Stimulated activated CD8-positive, alpha-beta memory T cell treated with anti-CD3 and anti-CD28 coated beads, Interleukin-7, amount 100 ng/mL, for 48 hours (primary cell): ENCODE results near the gene TGFB2.

Source experiments
- DNase-seq, 2 donors: peaks; one replicate each; pipeline ENCODE4 v3.0.0-alpha.2; 2020; ENCODE audit warnings: low read depth in 1 of 2; ENCODE audit errors: extremely low read depth in 1 of 2

TGFB2 gene

GRCh38 chr1:218413179-218413578 lies 68.0 kb downstream of the TGFB2 start:
- DNase-seq: no peak

DNA sequence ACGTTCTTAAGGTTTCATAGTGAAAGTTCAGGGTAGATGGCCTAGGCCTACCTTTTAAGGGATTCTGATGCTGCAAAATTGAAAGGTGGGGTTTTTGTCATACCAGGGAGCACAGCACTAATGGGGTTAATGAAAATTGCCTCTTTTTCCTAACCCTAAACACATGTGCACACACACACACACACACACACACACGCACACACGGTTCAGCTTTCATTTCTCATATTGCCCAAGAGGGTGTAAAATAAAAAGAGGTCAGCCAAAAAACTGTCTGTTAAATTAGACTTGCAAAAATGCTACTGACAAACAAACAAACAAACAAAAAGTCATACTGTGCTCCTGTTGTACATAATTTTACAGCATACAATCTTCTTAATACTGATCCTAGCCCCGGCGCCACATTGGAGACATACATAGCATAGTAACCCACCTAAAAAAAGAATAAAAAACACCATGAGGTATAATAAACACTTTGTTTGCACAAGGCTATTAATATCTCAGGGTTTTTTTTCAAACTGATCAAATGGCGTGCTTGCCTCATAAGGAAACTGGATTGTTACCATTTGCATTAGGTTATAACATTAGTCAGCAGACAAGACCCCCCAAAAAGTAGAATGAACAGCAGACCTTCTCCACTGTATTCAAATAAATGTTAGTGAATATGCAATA lies 69.1 kb downstream of the TGFB2 start:
- no peak for DNase-seq

DNA sequence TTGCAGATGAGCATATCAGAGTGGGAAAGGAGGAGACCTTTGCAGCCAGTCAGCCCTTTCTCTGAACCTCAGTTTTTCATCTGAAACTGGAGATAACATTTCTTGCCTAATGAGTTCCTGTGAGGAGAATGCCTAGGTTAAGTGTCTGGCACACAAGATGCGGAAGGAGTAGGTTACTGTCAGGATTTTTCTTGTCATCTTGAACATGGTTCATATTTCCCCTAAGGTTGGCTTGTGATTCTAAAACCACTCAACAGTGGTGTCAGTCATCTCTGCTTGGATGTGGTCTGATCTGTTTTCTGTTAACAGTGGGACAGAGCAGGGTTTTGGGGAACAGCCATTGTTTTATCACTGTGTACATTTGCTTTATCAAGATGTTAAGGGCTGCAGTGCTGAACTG lies 70.6 kb downstream of the TGFB2 start:
- no peak for DNase-seq

- DNase-seq: no peak
Observed at GRCh38 chr1:218421531-218421930, 76.4 kb downstream of the TGFB2 start.

DNA sequence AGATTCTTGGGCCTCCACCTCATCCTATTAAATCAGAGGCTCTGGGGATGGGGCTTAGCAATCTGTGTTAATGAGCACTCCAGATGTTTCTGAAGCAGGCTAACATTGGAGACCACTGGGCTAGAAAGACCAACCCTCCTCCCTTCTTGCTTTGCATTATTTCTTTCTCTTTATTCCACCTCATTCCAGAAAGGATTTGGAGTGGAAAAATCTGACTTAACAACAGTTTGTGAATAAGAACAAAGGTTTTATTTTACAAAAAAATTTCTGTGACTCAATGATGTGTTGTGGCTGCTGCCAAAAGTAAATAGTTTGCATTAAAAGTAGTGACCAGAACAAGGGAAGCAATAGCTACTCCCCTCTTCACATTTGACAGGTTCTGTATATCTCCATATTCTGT lies 79.4 kb downstream of the TGFB2 start:
- no peak for DNase-seq

GRCh38 chr1:218425647-218426342 lies 80.7 kb downstream of the TGFB2 start:
- DNase-seq: no peak

DNA sequence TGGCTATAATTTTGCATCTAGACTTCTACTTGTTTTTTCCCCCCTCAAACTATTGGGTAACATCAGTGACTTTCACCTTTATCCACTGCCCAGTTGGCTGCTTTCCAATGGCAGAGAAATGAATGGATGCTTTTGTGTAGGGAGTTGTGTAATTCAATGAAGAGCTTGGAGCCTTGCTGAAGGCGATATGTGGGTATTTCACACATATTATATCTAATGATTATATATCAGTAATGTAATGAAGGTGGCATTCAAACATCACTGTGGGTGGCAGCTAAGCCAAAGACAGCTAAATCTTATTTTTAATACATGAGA lies 81.2 kb downstream of the TGFB2 start:
- DNase-seq: no peak

- DNase-seq: no peak
Observed at GRCh38 chr1:218429301-218429700, 84.2 kb downstream of the TGFB2 start.

- no peak for DNase-seq
Observed at GRCh38 chr1:218430346-218430745, 85.2 kb downstream of the TGFB2 start.

GRCh38 chr1:218430822-218431221 lies 85.7 kb downstream of the TGFB2 start:
- DNase-seq: no peak

DNA sequence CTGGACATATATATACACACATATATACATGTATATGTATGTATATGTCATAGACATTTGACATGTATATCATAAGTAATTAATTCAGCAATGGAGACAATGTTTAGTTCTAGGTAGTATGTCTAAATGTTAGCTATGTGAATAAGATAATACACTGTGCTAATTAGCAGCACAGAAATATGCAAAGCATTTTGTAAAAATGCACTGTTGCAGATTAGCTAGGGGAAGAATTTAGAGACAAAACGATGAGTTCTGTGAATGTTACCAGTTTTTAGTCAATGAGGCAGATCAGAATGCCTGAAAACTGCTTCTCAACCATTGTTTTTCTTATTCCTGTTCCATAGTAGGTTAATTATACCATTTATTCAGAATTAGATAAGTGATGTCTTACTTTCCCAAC lies 86.3 kb downstream of the TGFB2 start:
- DNase-seq: no peak

DNA sequence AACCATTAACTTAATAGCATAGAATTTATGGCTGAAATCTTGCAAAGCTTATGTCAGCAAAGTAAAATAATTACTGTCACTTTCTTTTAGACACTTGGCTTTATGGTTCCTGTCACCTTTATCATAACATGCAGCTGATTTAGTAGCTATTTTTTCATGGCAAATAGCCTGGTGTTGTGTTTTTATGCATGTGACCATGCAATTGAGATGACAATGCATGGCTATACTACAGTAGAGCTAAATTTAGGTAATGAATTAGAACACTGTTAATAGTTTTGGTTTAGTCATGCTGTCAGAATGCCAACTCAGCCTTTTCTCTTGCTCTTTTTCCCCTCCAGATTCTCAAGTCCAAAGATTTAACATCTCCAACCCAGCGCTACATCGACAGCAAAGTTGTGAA lies 88.6 kb downstream of the TGFB2 start:
- no peak for DNase-seq

- DNase-seq: no peak
Observed at GRCh38 chr1:218435528-218435927, 90.4 kb downstream of the TGFB2 start.

- DNase-seq: no peak
Observed at GRCh38 chr1:218436346-218436745, 91.2 kb downstream of the TGFB2 start.

GRCh38 chr1:218436997-218437396 lies 91.9 kb downstream of the TGFB2 start:
- no peak for DNase-seq

- no peak for DNase-seq
Observed at GRCh38 chr1:218439541-218440295, 94.6 kb downstream of the TGFB2 start.

GRCh38 chr1:218443255-218443654 lies 98.1 kb downstream of the TGFB2 start:
- DNase-seq: no peak

- DNase-seq: no peak
Observed at GRCh38 chr1:218444173-218444572, 99.0 kb downstream of the TGFB2 start.

- DNase-seq: no peak
Observed at GRCh38 chr1:218444588-218444987, 99.5 kb downstream of the TGFB2 start.

DNA sequence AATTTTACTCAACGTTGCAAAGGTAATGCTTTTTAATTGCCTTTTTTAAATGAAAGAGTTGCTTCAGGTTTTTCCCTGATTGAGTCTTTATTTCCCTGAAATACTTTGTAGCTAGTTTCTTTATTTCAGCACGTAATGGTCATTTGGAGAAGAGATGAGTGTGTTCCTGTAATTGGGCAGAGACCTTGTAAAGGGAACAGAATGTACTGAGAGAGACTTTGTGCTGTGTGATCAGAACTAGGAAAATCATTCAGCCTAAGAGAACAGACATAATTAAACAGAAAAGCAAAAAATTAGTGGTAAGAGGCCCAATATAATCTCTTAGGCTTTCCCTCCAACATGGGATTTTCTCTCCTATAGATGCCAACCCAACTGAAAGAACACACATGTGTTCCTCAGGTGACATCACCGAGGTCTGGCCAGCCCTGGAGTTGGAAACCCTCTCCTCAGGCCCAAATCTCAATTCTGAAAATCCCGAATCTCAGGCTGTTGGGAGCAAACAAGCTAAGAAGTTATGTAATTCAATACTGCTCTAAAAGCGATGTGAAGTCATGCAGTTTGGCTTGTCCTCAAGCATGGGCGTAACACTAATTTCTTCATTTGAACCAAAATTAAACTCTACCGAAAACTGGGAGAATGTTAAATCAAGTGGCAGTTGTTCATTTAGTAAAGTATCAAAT lies 102.0 kb downstream of the TGFB2 start:
- no peak for DNase-seq

- no peak for DNase-seq
Observed at GRCh38 chr1:218451415-218451814, 106.3 kb downstream of the TGFB2 start.
